HEK293 (cell line): ENCODE results near the gene MVB12A.

Experiments used
- CTCF ChIP-seq: fragments of 450-650 bp; formaldehyde crosslinking; IDR thresholded peaks from 2 replicates; pipeline ENCODE4 v1.5.1; 2016; ENCODE audit warnings: missing biosample characterization, missing genetic modification characterization
- PATZ1 ChIP-seq: fragments of 450-650 bp; formaldehyde crosslinking; IDR thresholded peaks from 2 replicates; pipeline ENCODE4 v1.5.1; 2016; ENCODE audit warnings: missing biosample characterization, missing genetic modification characterization
- ZBTB7A ChIP-seq: fragments of 450-650 bp; formaldehyde crosslinking; IDR thresholded peaks from 2 replicates; pipeline ENCODE4 v1.5.1; 2016; ENCODE audit warnings: low read depth, missing biosample characterization, missing genetic modification characterization
- ZNF768 ChIP-seq: fragments of 450-650 bp; formaldehyde crosslinking; IDR thresholded peaks from 2 replicates; pipeline ENCODE4 v1.5.1; 2018; ENCODE audit warnings: missing biosample characterization, mild to moderate bottlenecking, missing genetic modification characterization

- no peak for TF ChIP-seq PATZ1
- TF ChIP-seq ZBTB7A (tag by site-specific recombination) = no peak
- TF ChIP-seq CTCF = no peak
- TF ChIP-seq ZNF768 (tag by site-specific recombination) = no peak
Observed at GRCh38 chr19:17431417-17431816, 11.6 kb downstream of the MVB12A start.
